Adrenal gland (tissue), 5 donors: Measurements from ENCODE around the gene PTBP2.

ENCODE experiments used
- CTCF ChIP-seq, 6 experiments: fragments of 450-650 bp in 4 of 6; fragments of 200-600 bp in 2 of 6; sonication (generic) in 1 of 6; IDR thresholded peaks; 1 replicate in 5 of 6; 2 replicates in 1 of 6; pipeline versions ENCODE4 v1.5.1 to v1.8.0; 2016 to 2021; ENCODE audit warnings: antibody characterized with exemption in 6 of 6, mild to moderate bottlenecking in 2 of 6, moderate library complexity in 1 of 6
- POLR2A ChIP-seq, 2 donors: fragments of 450-650 bp; IDR thresholded peaks; one replicate each; pipeline ENCODE4 v1.6.1; 2017; ENCODE audit warnings: antibody characterized with exemption in 2 of 2, mild to moderate bottlenecking in 2 of 2, moderate library complexity in 1 of 2
- donor health status: DM: no; HTN: no; CAD: no.

DNA sequence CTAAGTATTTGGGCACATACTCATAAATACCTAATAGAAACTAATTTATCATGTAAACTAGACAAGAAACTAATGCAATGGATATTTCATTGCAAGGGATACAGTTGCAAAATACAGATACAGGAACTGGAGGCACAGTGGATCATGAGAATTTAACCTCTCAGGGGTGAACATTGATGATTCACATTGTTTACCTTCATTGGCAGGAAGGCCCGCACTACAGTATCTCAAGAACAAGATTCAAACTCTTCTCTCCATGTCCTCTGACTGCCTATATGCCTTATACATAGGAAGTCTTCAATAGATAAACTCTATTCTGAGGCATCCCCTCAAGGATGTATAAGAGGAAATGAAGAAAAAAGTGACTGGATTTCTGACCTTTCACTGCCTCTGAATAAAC is 18.4 kb upstream of the PTBP2 start:
- TF ChIP-seq CTCF (IDR thresholded peaks at IDR 0.05), result no peak
- TF ChIP-seq POLR2A (IDR thresholded peaks at IDR 0.05), result no peak
